H9 (cell line): ENCODE data around the gene BRMS1. TPM values are rescaled to one million over a fixed set of nuclear protein-coding genes. Genes with fewer than 3 reads are reported as not detected.

ENCODE experiments used
- DNase-seq: peaks from one replicate; pipeline ENCODE4 v3.0.0-alpha.2; 2017
- H2AFZ ChIP-seq: one replicate; pipeline ENCODE4 v1.6.1; 2013; ENCODE audit warnings: mild to moderate bottlenecking, low read length, control low read depth, moderate library complexity
- H2AK5ac ChIP-seq: 2 replicates; pipeline ENCODE4 v1.6.1; 2013; ENCODE audit warnings: low read length, control low read depth, mixed read lengths; ENCODE audit not compliant: insufficient read length
- H2BK120ac ChIP-seq: one replicate; pipeline ENCODE4 v1.6.1; 2013; ENCODE audit warnings: low read depth, mild to moderate bottlenecking, low read length, control low read depth, inconsistent platforms; ENCODE audit not compliant: poor library complexity, severe bottlenecking
- H2BK12ac ChIP-seq: 2 replicates; pipeline ENCODE4 v1.6.1; 2013; ENCODE audit warnings: low read length, control low read depth, mixed read lengths, low read depth; ENCODE audit not compliant: insufficient read length
- H2BK15ac ChIP-seq: 2 replicates; pipeline ENCODE4 v1.6.1; 2013; ENCODE audit warnings: low read depth, low read length, control low read depth
- H2BK20ac ChIP-seq: one replicate; pipeline ENCODE4 v1.6.1; 2013; ENCODE audit warnings: low read depth, mild to moderate bottlenecking, low read length, control low read depth, inconsistent platforms; ENCODE audit not compliant: poor library complexity, severe bottlenecking
- H2BK5ac ChIP-seq: 2 replicates; pipeline ENCODE4 v1.6.1; 2013; ENCODE audit warnings: low read length, control low read depth, mixed read lengths; ENCODE audit not compliant: insufficient read length
- H3K14ac ChIP-seq: 2 replicates; pipeline ENCODE4 v1.6.1; 2013; ENCODE audit warnings: low read length, control low read depth; ENCODE audit not compliant: insufficient read depth
- H3K18ac ChIP-seq: 2 replicates; pipeline ENCODE4 v1.6.1; 2013; ENCODE audit warnings: low read depth, mild to moderate bottlenecking, mixed read lengths, low read length, control low read depth; ENCODE audit not compliant: insufficient read length
- H3K23ac ChIP-seq: 2 replicates; pipeline ENCODE4 v1.6.1; 2013; ENCODE audit warnings: low read length, control low read depth, mixed read lengths, low read depth; ENCODE audit not compliant: insufficient read length
- H3K23me2 ChIP-seq: 2 replicates; pipeline ENCODE4 v1.6.1; 2013; ENCODE audit warnings: low read depth, mild to moderate bottlenecking, mixed read lengths, low read length, control low read depth; ENCODE audit not compliant: insufficient read length, poor library complexity, severe bottlenecking
- H3K27ac ChIP-seq: 2 replicates; pipeline ENCODE4 v1.5.1; 2013; ENCODE audit warnings: low read length, control low read depth, mixed read lengths, low read depth; ENCODE audit not compliant: insufficient read length
- H3K27me3 ChIP-seq: 2 replicates; pipeline ENCODE4 v1.6.1; 2013; ENCODE audit warnings: low read length, control low read depth, inconsistent platforms; ENCODE audit not compliant: insufficient read depth
- H3K4ac ChIP-seq: 2 replicates; pipeline ENCODE4 v1.6.1; 2013; ENCODE audit warnings: low read depth, mild to moderate bottlenecking, control low read depth, inconsistent platforms, low read length, moderate library complexity
- H3K4me1 ChIP-seq: 2 replicates; pipeline ENCODE4 v1.6.1; 2013; ENCODE audit warnings: low read length, control low read depth, inconsistent platforms; ENCODE audit not compliant: insufficient read depth
- H3K4me2 ChIP-seq: 2 replicates; pipeline ENCODE4 v1.6.1; 2013; ENCODE audit warnings: low read length, control low read depth, mixed read lengths; ENCODE audit not compliant: insufficient read length, insufficient read depth
- H3K56ac ChIP-seq: 2 replicates; pipeline ENCODE4 v1.6.1; 2013; ENCODE audit warnings: low read depth, mild to moderate bottlenecking, mixed read lengths, low read length, control low read depth; ENCODE audit not compliant: insufficient read length
- H3K79me1 ChIP-seq: 2 replicates; pipeline ENCODE4 v1.6.1; 2013; ENCODE audit warnings: low read depth, mild to moderate bottlenecking, moderate library complexity, low read length, control low read depth, inconsistent platforms; ENCODE audit not compliant: insufficient read depth, poor library complexity, severe bottlenecking
- H3K79me2 ChIP-seq: 2 replicates; pipeline ENCODE4 v1.6.1; 2013; ENCODE audit warnings: low read length, control low read depth, inconsistent platforms; ENCODE audit not compliant: insufficient read depth
- H3K9ac ChIP-seq: 2 replicates; pipeline ENCODE4 v1.6.1; 2013; ENCODE audit warnings: low read length, control low read depth, mixed read lengths; ENCODE audit not compliant: insufficient read length; ENCODE audit errors: extremely low read depth
- H3K9me3 ChIP-seq: one replicate; pipeline ENCODE4 v1.6.1; 2013; ENCODE audit warnings: low read depth, low read length, inconsistent platforms; ENCODE audit not compliant: control insufficient read depth
- H3T11ph ChIP-seq: one replicate; pipeline ENCODE4 v1.6.1; 2013; ENCODE audit warnings: mild to moderate bottlenecking, low read length, control low read depth, inconsistent platforms
- H4K20me1 ChIP-seq: one replicate; pipeline ENCODE4 v1.6.1; 2013; ENCODE audit not compliant: control insufficient read depth, insufficient read length, insufficient read depth
- H4K5ac ChIP-seq: 2 replicates; pipeline ENCODE4 v1.6.1; 2013; ENCODE audit warnings: low read depth, mild to moderate bottlenecking, mixed read lengths, low read length, control low read depth; ENCODE audit not compliant: insufficient read length
- H4K8ac ChIP-seq: replicated peaks from 2 replicates; pipeline ENCODE4 v1.6.1; 2013; ENCODE audit warnings: low read length, control low read depth, mixed read lengths, low read depth; ENCODE audit not compliant: insufficient read length
- H4K91ac ChIP-seq: 2 replicates; pipeline ENCODE4 v1.6.1; 2013; ENCODE audit warnings: low read depth, mild to moderate bottlenecking, moderate library complexity, mixed read lengths, low read length, control low read depth; ENCODE audit not compliant: insufficient read length
- H3K27ac Mint-ChIP-seq, 3 experiments: 2 replicates in 2 of 3; 3 replicates in 1 of 3; pipeline ENCODE4 v1.8.0; 2020 to 2021; ENCODE audit warnings: mixed read lengths in 3 of 3, mild to moderate bottlenecking in 1 of 3, moderate library complexity in 1 of 3
- H3K27me3 Mint-ChIP-seq: 2 replicates; pipeline ENCODE4 v1.8.0; 2021; ENCODE audit warnings: low read depth, mild to moderate bottlenecking, moderate library complexity, mixed read lengths
- H3K36me3 Mint-ChIP-seq, 3 experiments: 2 replicates in 2 of 3; 3 replicates in 1 of 3; pipeline ENCODE4 v1.8.0; 2020 to 2021; ENCODE audit warnings: low read depth in 3 of 3, mixed read lengths in 3 of 3; ENCODE audit not compliant: insufficient read depth in 1 of 3
- H3K4me1 Mint-ChIP-seq, 2 experiments: 2 replicates each; pipeline ENCODE4 v1.8.0; 2020; ENCODE audit warnings: mixed read lengths in 2 of 2
- H3K4me3 Mint-ChIP-seq, 2 experiments: 2 replicates in 1 of 2; 3 replicates in 1 of 2; pipeline ENCODE4 v1.8.0; 2020 to 2021; ENCODE audit warnings: mild to moderate bottlenecking in 2 of 2, mixed read lengths in 2 of 2, moderate library complexity in 1 of 2
- H3K9me3 Mint-ChIP-seq, 2 experiments: 2 replicates in 1 of 2; 3 replicates in 1 of 2; pipeline ENCODE4 v1.8.0; 2020; ENCODE audit warnings: mild to moderate bottlenecking in 2 of 2, mixed read lengths in 2 of 2, moderate library complexity in 1 of 2
- CTCF ChIP-seq: fragments of 200-600 bp; sonication (generic); conservative IDR thresholded peaks from 3 replicates; pipeline ENCODE4 v1.8.0; 2021; ENCODE audit warnings: antibody characterized with exemption, mild to moderate bottlenecking
- whole genome bisulfite sequencing: extraction: QIAGEN DNeasy Blood & Tissue Kit; methylation state at CpG from one replicate; pipeline ENCODE4 v1.1.7; 2013; ENCODE audit warnings: missing lambda C conversion rate, low lambda C conversion rate, mixed read lengths; ENCODE audit not compliant: insufficient read length; ENCODE audit errors: extremely low coverage; 5-methylcytosine and 5-hydroxymethylcytosine counted together
- total RNA-seq: library from RNA; stranded (reverse); gene quantifications from 2 replicates; pipeline ENCODE4 v1.2.1, GENCODE V29; 2021

Gene BRMS1
- total RNA-seq, 1 experiment from 2014 or later: 50.1 TPM

- H3T11ph ChIP-seq: no peak overlapping the region
- TF ChIP-seq CTCF: no peak
- H3K56ac ChIP-seq: no peak overlapping the region
- no peak overlapping the region for H3K27ac ChIP-seq
- H3K79me2 ChIP-seq: no peaks in the 10 kb centered on the region
- Mint-ChIP-seq H3K4me3 (no peak overlapping the region), H3K27me3 (peaks cover 14% of the 10 kb centered on the region), H3K36me3 (peaks cover 0 to 5% (median 0%) of the 10 kb centered on the region in 3 experiments; a peak in 3 of 7 replicates), H3K27ac (no peak overlapping the region), H3K4me1 (peaks cover 9 to 19% of the 10 kb centered on the region in 2 experiments), H3K9me3 (no peaks in the 10 kb centered on the region)
- no peak overlapping the region for H4K5ac ChIP-seq
- no peak overlapping the region for H4K8ac ChIP-seq
- H3K18ac ChIP-seq: no peak overlapping the region
- 0 out of 2 replicates have a peak, but pooled peaks cover 3% of the 10 kb centered on the region for H3K4me1 ChIP-seq
- no peaks in the 10 kb centered on the region for H3K9me3 ChIP-seq
- no peak overlapping the region for H2AK5ac ChIP-seq
- no peaks in the 10 kb centered on the region for H3K79me1 ChIP-seq
- H3K23ac ChIP-seq: no peak overlapping the region
- DNase-seq: no peak
- H4K20me1 ChIP-seq: no peaks in the 10 kb centered on the region
- WGBS: no CpG with 5 or more reads among the region's 10 CpGs
- H3K9ac ChIP-seq: no peak overlapping the region
- no peak overlapping the region for H3K14ac ChIP-seq
- H3K4ac ChIP-seq: no peak overlapping the region
- no peak overlapping the region for H2BK5ac ChIP-seq
- no peaks in the 10 kb centered on the region; the same call in 1 of the 2 replicates for H3K27me3 ChIP-seq
- no peak overlapping the region for H2BK12ac ChIP-seq
- no peak overlapping the region for H2BK15ac ChIP-seq
- no peaks in the 10 kb centered on the region for H3K23me2 ChIP-seq
- no peak overlapping the region for H2BK120ac ChIP-seq
- H2BK20ac ChIP-seq: no peak overlapping the region
- no peak overlapping the region for H4K91ac ChIP-seq
- H2AFZ ChIP-seq: no peak overlapping the region
- H3K4me2 ChIP-seq: no peak overlapping the region
Measured at GRCh38 chr11:66330931-66331330, 14.0 kb downstream of the BRMS1 start.
